ENCODE results near the gene FAF1.

- TF ChIP-seq POLR2A (IDR thresholded peaks at IDR 0.05; ENCODE audit: low read length) (no peak), GATA1 (IDR thresholded peaks at IDR 0.05; ENCODE audit: low read depth, low read length) (no peak)
These were observed 501.6 kb downstream of the FAF1 start for GRCh38 chr1:50458507-50458906.
